AG09309 (cell line): Measurements from ENCODE around the gene PVR.

Experiments used
- DNase-seq: peaks from one replicate; pipeline ENCODE4 v3.0.0-alpha.2; 2010; ENCODE audit warnings: low read depth
- H3K4me3 ChIP-seq: 2 replicates; pipeline ENCODE4 v1.5.1; 2011; ENCODE audit warnings: mild to moderate bottlenecking, low read depth, low read length, moderate library complexity; ENCODE audit not compliant: control insufficient read depth
- CTCF ChIP-seq: IDR thresholded peaks from 2 replicates; pipeline ENCODE4 v1.5.1; 2011; ENCODE audit warnings: mild to moderate bottlenecking, low read depth, low read length, inconsistent platforms; ENCODE audit not compliant: insufficient read depth, control insufficient read depth; ENCODE audit errors: missing control alignments

PVR gene

GRCh38 chr19:44697670-44698034, 53.9 kb downstream of the PVR start:
- DNase-seq = no peak
- no peak overlapping the region for H3K4me3 ChIP-seq
- no peak for TF ChIP-seq CTCF

- TF ChIP-seq CTCF = no peak
- DNase-seq = no peak
These were observed 54.9 kb downstream of the PVR start, which contains the start of gene CEACAM16 for GRCh38 chr19:44698492-44699201. CEACAM16 (plus strand) TSS chr19:44699151; CDS start chr19:44701457, 2,306 bp downstream.

DNA sequence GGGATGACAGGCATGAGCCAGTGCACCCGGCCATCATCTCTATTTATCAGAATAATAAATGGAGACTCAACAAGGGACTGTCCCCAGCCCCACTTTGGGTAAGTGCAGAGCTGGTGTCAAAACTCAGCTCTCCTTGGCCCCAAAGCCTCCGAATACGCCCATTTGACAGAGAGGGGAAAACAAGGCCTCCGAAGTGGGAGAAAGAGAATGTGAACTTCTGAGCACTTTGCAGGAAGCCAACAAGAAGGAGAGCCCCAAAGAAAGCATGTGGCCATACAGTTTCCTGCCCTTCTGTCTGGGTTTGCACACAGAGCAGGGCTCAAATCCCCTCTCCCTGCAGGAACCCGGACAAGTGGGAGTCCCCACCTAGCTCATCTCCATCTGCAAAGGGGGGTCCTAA, 56.8 kb downstream of the PVR start:
- no peak for TF ChIP-seq CTCF
- no peak for DNase-seq
- H3K4me3 ChIP-seq = no peak overlapping the region

More at GRCh38 chr19:44698492-44699201, 54.9 kb downstream of the PVR start, which contains the start of gene CEACAM16:
- H3K4me3 ChIP-seq = no peak within 1 kb of the TSS

GRCh38 chr19:44701228-44701627, 57.5 kb downstream of the PVR start:
- no peak for DNase-seq
- H3K4me3 ChIP-seq = no peak overlapping the region
- no peak for TF ChIP-seq CTCF

- no peak for TF ChIP-seq CTCF
- no peak overlapping the region for H3K4me3 ChIP-seq
- DNase-seq = no peak
These were observed 59.0 kb downstream of the PVR start for GRCh38 chr19:44702551-44703176.

- H3K4me3 ChIP-seq = no peak overlapping the region
- DNase-seq = no peak
- no peak for TF ChIP-seq CTCF
These were observed 59.8 kb downstream of the PVR start for GRCh38 chr19:44703336-44704078.
